SK-N-SH (cell line): ENCODE measurements around the gene REC114. TPM values are rescaled to one million over a fixed set of nuclear protein-coding genes. Genes with fewer than 3 reads are reported as not detected.
"Not testable (repeated sequence)": the region's sequence is repeated elsewhere in the genome, so short reads cannot be mapped to it uniquely, and the experiment has no call there.

Experiments
- CTCF ChIA-PET: fragments of 300-600, 350-600 bp; formaldehyde crosslinking; extraction: SDS; loops from one replicate; lab custom pipeline; 2021; lab: Yijun Ruan, JAX
- POLR2A ChIA-PET: fragments of 350-600 bp; sonication (Branson Sonifier 250); formaldehyde crosslinking; extraction: SDS; loops from one replicate; lab custom pipeline; 2020; ENCODE audit warnings: antibody characterized with exemption, inconsistent platforms; lab: Yijun Ruan, JAX
- DNase-seq: peaks from one replicate; pipeline ENCODE4 v3.0.0; 2012
- H2AFZ ChIP-seq: fragments of 200-600 bp; sonication (generic); 2 replicates; pipeline ENCODE4 v1.8.1; 2016; ENCODE audit warnings: antibody characterized with exemption, mild to moderate bottlenecking, low read depth
- H3F3A ChIP-seq: fragments of 200-600 bp; sonication (generic); replicated peaks from 2 replicates; pipeline ENCODE3; 2016; ENCODE audit warnings: antibody characterized with exemption, mild to moderate bottlenecking; ENCODE audit not compliant: insufficient read depth
- H3K27ac ChIP-seq, 2 experiments: fragments of 200-500 bp in 1 of 2; fragments of 200-600 bp in 1 of 2; sonication (Bioruptor generic) in 1 of 2; sonication (generic), shearing (Covaris generic) in 1 of 2; 2 replicates each; pipeline versions ENCODE4 v1.5.1 to v1.6.1; 2014 to 2016; ENCODE audit warnings: low read depth in 2 of 2, inconsistent platforms in 1 of 2, low read length in 1 of 2, mild to moderate bottlenecking in 1 of 2, mixed read lengths in 1 of 2
- H3K27me3 ChIP-seq: fragments of 200-600 bp; sonication (generic), shearing (Covaris generic); 2 replicates; pipeline ENCODE4 v1.6.1; 2016; ENCODE audit warnings: mixed run types; ENCODE audit not compliant: insufficient read depth
- H3K36me3 ChIP-seq, 2 experiments: fragments of 200-500 bp in 1 of 2; fragments of 200-600 bp in 1 of 2; sonication (Bioruptor generic) in 1 of 2; sonication (generic) in 1 of 2; replicated peaks in 1 of 2; 2 replicates each; pipeline versions ENCODE3 to v1.5.1; 2014 to 2016; ENCODE audit warnings: low read length in 1 of 2, mild to moderate bottlenecking in 1 of 2; ENCODE audit not compliant: insufficient read depth in 2 of 2, control insufficient read depth in 1 of 2
- H3K4me1 ChIP-seq, 2 experiments: fragments of 200-500 bp in 1 of 2; fragments of 200-600 bp in 1 of 2; sonication (Bioruptor generic) in 1 of 2; sonication (generic), shearing (Covaris generic) in 1 of 2; 2 replicates each; pipeline versions ENCODE4 v1.5.1 to v1.6.1; 2014 to 2016; ENCODE audit warnings: low read depth in 1 of 2, low read length in 1 of 2, mixed run types in 1 of 2; ENCODE audit not compliant: insufficient read depth in 2 of 2, control insufficient read depth in 1 of 2
- H3K4me2 ChIP-seq: fragments of 200-600 bp; sonication (generic), shearing (Covaris generic); 2 replicates; pipeline ENCODE4 v1.6.1; 2017; ENCODE audit warnings: mixed run types
- H3K4me3 ChIP-seq, 2 experiments: fragments of 200-500 bp in 1 of 2; fragments of 200-600 bp in 1 of 2; sonication (Bioruptor generic) in 1 of 2; sonication (generic), shearing (Covaris generic) in 1 of 2; 2 replicates each; pipeline versions ENCODE4 v1.5.1 to v1.8.1; 2014 to 2016; ENCODE audit warnings: low read depth in 2 of 2, inconsistent platforms in 1 of 2, low read length in 1 of 2, mild to moderate bottlenecking in 1 of 2, mixed read lengths in 1 of 2, moderate library complexity in 1 of 2
- H3K79me2 ChIP-seq: fragments of 200-600 bp; sonication (generic); 2 replicates; pipeline ENCODE4 v1.8.1; 2017; ENCODE audit warnings: mild to moderate bottlenecking; ENCODE audit not compliant: insufficient read depth
- H3K9ac ChIP-seq: fragments of 200-600 bp; sonication (generic); 2 replicates; pipeline ENCODE4 v1.6.1; 2017; ENCODE audit warnings: mixed run types
- H3K9me2 ChIP-seq: fragments of 200-600 bp; sonication (generic); 2 replicates; pipeline ENCODE4 v1.6.1; 2017; ENCODE audit warnings: mixed run types
- H3K9me3 ChIP-seq: fragments of 200-600 bp; sonication (generic); 2 replicates; pipeline ENCODE4 v1.6.1; 2017; ENCODE audit warnings: mixed run types, mild to moderate bottlenecking, moderate library complexity
- H4K20me1 ChIP-seq: fragments of 200-600 bp; sonication (generic); 2 replicates; pipeline ENCODE4 v1.6.1; 2017; ENCODE audit warnings: mild to moderate bottlenecking, mixed run types; ENCODE audit not compliant: insufficient read depth
- CTCF ChIP-seq: fragments of 200-600 bp; sonication (generic); IDR thresholded peaks from 2 replicates; pipeline ENCODE4 v1.6.1; 2017; ENCODE audit warnings: antibody characterized with exemption, mild to moderate bottlenecking, moderate library complexity
- ELF1 ChIP-seq: IDR thresholded peaks from 2 replicates; pipeline ENCODE4 v1.4.0; 2012
- GABPA ChIP-seq: IDR thresholded peaks from 2 replicates; pipeline ENCODE4 v1.4.0; 2012; ENCODE audit warnings: low read depth, mild to moderate bottlenecking
- GATA2 ChIP-seq: sonication (generic); formaldehyde crosslinking; IDR thresholded peaks from 2 replicates; pipeline ENCODE4 v1.5.0; 2020; ENCODE audit warnings: mild to moderate bottlenecking, missing genetic modification reagents
- MAX ChIP-seq: IDR thresholded peaks from 2 replicates; pipeline ENCODE4 v1.4.0; 2012; ENCODE audit warnings: low read depth
- NFIC ChIP-seq: IDR thresholded peaks from 2 replicates; pipeline ENCODE4 v1.4.0; 2012; ENCODE audit warnings: borderline replicate concordance
- NRF1 ChIP-seq: IDR thresholded peaks from 2 replicates; pipeline ENCODE4 v1.6.1; 2012; ENCODE audit warnings: low read depth, mild to moderate bottlenecking, low read length
- RFX5 ChIP-seq: IDR thresholded peaks from 2 replicates; pipeline ENCODE4 v1.6.1; 2012; ENCODE audit warnings: mild to moderate bottlenecking, improper control_type of control experiment, low read length
- TEAD4 ChIP-seq: IDR thresholded peaks from 2 replicates; pipeline ENCODE4 v1.4.0; 2012; ENCODE audit warnings: mild to moderate bottlenecking, borderline replicate concordance; ENCODE audit not compliant: insufficient read depth
- USF1 ChIP-seq: IDR thresholded peaks from 2 replicates; pipeline ENCODE4 v1.4.0; 2012; ENCODE audit warnings: low read depth, borderline replicate concordance
- WGBS: methylation state at CpG from one replicate; pipeline ENCODE4 v1.1.6; 2017; ENCODE audit warnings: low lambda C conversion rate; 5-methylcytosine and 5-hydroxymethylcytosine counted together
- polyA plus RNA-seq, 3 experiments: library from polyadenylated mRNA; depleted of rRNA; stranded (reverse); fragments of >200 nt; gene quantifications; 2 replicates each; pipeline ENCODE4 v1.2.3, GENCODE V29; 2012
- TF ChIP-seq, protein P1 (sequence below): IDR thresholded peaks from 2 replicates; pipeline ENCODE4 v1.4.0; 2012; ENCODE audit warnings: low read depth, borderline replicate concordance

Gene REC114
- polyA plus RNA-seq, 1 of the 3 experiments (the other 2 are of a cell fraction): not detected

DNA sequence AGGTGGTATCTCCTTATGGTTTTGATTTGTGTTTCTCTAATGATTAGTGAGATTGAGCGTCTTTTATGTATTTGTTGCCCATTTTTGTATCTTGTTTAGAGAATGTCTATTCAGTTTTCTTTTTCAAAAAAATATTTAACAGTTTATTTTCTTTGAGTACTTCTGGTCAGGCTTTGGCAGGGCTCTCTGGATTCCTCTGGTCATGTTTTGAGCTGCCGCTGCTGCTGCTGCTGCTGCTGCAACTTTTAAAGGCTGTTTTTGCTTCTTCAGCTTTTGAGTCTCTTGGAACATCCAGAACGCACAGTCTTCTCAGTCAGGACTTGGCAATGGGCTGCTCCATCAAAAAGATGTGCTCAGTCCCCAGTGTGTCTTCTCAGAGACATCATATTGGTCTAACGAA lies 40.1 kb downstream of the REC114 start:
- H3K9me2 ChIP-seq: no peaks in the 10 kb centered on the region
- CTCF ChIA-PET: no interaction called here
- DNase-seq: no peak
- H3K27ac ChIP-seq: no peak overlapping the region
- H3K9ac ChIP-seq: no peak overlapping the region
- no peaks in the 10 kb centered on the region for H4K20me1 ChIP-seq
- no peaks in the 10 kb centered on the region for H3K9me3 ChIP-seq
- no peak overlapping the region for H3K4me2 ChIP-seq
- 28% methylated on average over 4 of the region's 4 CpGs for WGBS
- H2AFZ ChIP-seq: no peak overlapping the region
- POLR2A ChIA-PET: no interaction called here
- H3K4me1 ChIP-seq: no peaks in the 10 kb centered on the region; a peak in 1 of 4 replicates
- H3K27me3 ChIP-seq: no peaks in the 10 kb centered on the region
- no peaks in the 10 kb centered on the region for H3K79me2 ChIP-seq
- H3F3A ChIP-seq: no peaks in the 10 kb centered on the region
- TF ChIP-seq CTCF: no peak
- TF ChIP-seq, all 33 proteins: peak for 0
- Histone ChIP-seq H3K4me3 (no peak overlapping the region), H3K36me3 (no peaks in the 10 kb centered on the region)

DNA sequence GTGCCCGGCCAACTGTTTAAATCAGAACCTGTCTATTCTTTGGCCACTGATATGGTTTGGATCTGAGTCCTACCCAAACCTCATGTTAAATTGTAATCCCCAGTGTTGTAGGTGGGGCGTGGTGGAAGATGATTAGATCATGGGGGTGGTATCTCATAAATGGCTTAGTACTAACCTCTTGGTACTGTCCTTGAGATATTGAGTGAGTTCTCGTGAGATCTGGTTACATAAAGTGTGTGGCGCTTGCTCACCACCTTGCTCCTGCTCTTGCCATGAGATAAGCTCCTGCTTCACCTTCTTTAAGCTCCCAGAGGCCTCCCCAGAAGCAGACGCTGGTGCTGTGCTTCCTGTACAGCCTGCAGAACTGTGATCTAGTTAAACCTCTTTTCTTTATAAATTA lies 42.4 kb downstream of the REC114 start:
- Histone ChIP-seq H3K79me2 (no peaks in the 10 kb centered on the region), H3K9me2 (no peaks in the 10 kb centered on the region), H3K9me3 (no peaks in the 10 kb centered on the region), H3K4me1 (no peaks in the 10 kb centered on the region; a peak in 1 of 4 replicates), H2AFZ (no peak overlapping the region), H3K36me3 (no peaks in the 10 kb centered on the region), H4K20me1 (no peaks in the 10 kb centered on the region), H3F3A (no peaks in the 10 kb centered on the region), H3K9ac (no peak overlapping the region), H3K27me3 (no peaks in the 10 kb centered on the region), H3K27ac (no peak overlapping the region), H3K4me2 (no peak overlapping the region), H3K4me3 (no peak overlapping the region)
- no peak for TF ChIP-seq GATA2 (CRISPR knock-in tag)
- TF ChIP-seq ELF1: no peak
- no peak for TF ChIP-seq GABPA
- no peak for TF ChIP-seq NRF1
- TF ChIP-seq, protein P1, sequence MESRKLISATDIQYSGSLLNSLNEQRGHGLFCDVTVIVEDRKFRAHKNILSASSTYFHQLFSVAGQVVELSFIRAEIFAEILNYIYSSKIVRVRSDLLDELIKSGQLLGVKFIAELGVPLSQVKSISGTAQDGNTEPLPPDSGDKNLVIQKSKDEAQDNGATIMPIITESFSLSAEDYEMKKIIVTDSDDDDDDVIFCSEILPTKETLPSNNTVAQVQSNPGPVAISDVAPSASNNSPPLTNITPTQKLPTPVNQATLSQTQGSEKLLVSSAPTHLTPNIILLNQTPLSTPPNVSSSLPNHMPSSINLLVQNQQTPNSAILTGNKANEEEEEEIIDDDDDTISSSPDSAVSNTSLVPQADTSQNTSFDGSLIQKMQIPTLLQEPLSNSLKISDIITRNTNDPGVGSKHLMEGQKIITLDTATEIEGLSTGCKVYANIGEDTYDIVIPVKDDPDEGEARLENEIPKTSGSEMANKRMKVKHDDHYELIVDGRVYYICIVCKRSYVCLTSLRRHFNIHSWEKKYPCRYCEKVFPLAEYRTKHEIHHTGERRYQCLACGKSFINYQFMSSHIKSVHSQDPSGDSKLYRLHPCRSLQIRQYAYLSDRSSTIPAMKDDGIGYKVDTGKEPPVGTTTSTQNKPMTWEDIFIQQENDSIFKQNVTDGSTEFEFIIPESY: no peak
- no peak for TF ChIP-seq NFIC
- no peak for TF ChIP-seq MAX
- no peak for TF ChIP-seq RFX5
- no peak for TF ChIP-seq USF1
- no peak for TF ChIP-seq TEAD4
- DNase-seq: no peak
- POLR2A ChIA-PET: no interaction called here
- WGBS: 48% methylated on average over 5 of the region's 5 CpGs
- CTCF ChIA-PET: interaction anchor here (1.5 kb wide), 1 partner anchor 24 kb away, joined by 3 read pairs; no protein-coding TSS in a partner anchor

- DNase-seq, H3K4me2 ChIP-seq, H3K27ac ChIP-seq, H3K4me3 ChIP-seq, H4K20me1 ChIP-seq, POLR2A ChIA-PET, H2AFZ ChIP-seq, H3K4me1 ChIP-seq, H3K9me2 ChIP-seq, H3K36me3 ChIP-seq, H3F3A ChIP-seq, H3K9ac ChIP-seq, H3K27me3 ChIP-seq, H3K79me2 ChIP-seq, H3K9me3 ChIP-seq: not testable (repeated sequence)
- CTCF ChIA-PET: interaction anchor here (1.3 to 1.5 kb wide), 2 partner anchors 24 to 151 kb away, joined by 3 read pairs; no protein-coding TSS in a partner anchor
- WGBS: 54% methylated on average over 8 of the region's 8 CpGs
These were observed 42.9 kb downstream of the REC114 start for GRCh38 chr15:73485885-73486284.
